ENCODE results near the gene MRPL24. TPM values are rescaled to one million over a fixed set of nuclear protein-coding genes. Genes with fewer than 3 reads are reported as not detected.
A peak's percentile ranks its signal among the peaks of the same experiment; 100 is the strongest.

The MRPL24 gene
- total and polyA plus RNA-seq, 2 of the 4 experiments (the other 2 are of a cell fraction): 68.8 to 99.5 TPM

GRCh38 chr1:156705918-156706656 is 34.8 kb downstream of the MRPL24 start:
- H3K36me3 ChIP-seq (ENCODE audit: control insufficient read depth, insufficient read depth, low read length): no peaks in the 10 kb centered on the region
- peak overlapping the region; percentile 15; the same call in 1 of the 2 replicates for H3K4me3 ChIP-seq (ENCODE audit: insufficient read depth, low read depth, low read length)
- DNase-seq: peak; percentile 34
- POLR2A ChIA-PET (ENCODE audit: unreplicated experiment): no interaction called here
- H3K4me1 ChIP-seq (ENCODE audit: control insufficient read depth, insufficient read depth, low read length): peaks cover 48% of the 10 kb centered on the region
- H3K14ac ChIP-seq (replicated peaks; ENCODE audit: low read depth, low read length): peak overlapping the region; percentile 47; the same call in 1 of the 2 replicates
- 1% methylated on average over 10 of the region's 45 CpGs; no CpG with 5 or more reads in 1 of the 2 experiments for WGBS, 2 experiments (ENCODE audit: extremely low coverage in 2 of 2, insufficient read length in 1 of 2)
- H3K79me1 ChIP-seq (ENCODE audit: low read depth in 1 of 2, low read length in 2 of 2): no peaks in the 10 kb centered on the region
- CTCF ChIA-PET: interaction anchor here (0.6 to 6.9 kb wide), 4 partner anchors 16 to 45 kb away, joined by 3 to 54 read pairs (median 4); partner anchors contain the start of gene HDGF
- no peak overlapping the region for H2BK5ac ChIP-seq (ENCODE audit: low read depth, low read length, poor library complexity, severe bottlenecking)
- BruUV-seq (replicated peaks): no TSS peak
- peak overlapping the region; percentile 73 for H4K5ac ChIP-seq (ENCODE audit: low read depth, low read length)
- intact Hi-C loops (cut with micrococcal nuclease) (loop anchor here (1.0 kb wide), 1 partner anchor 17 kb away; no protein-coding TSS in a partner anchor), in situ Hi-C loops (cut with MboI; ENCODE audit: low sequenced_read_pairs) (no loop called here), dilution Hi-C loops (cut with HindIII; ENCODE audit: low sequenced_read_pairs, unreplicated experiment) (no loop called here)
- H4K91ac ChIP-seq (ENCODE audit: insufficient read depth, low read depth, low read length): peak overlapping the region; percentile 78; the same call in 1 of the 2 replicates
- H2AFZ ChIP-seq (replicated peaks; ENCODE audit: low read length, poor library complexity): peak overlapping the region; percentile 90
- peak overlapping the region; percentile 90 for H2AK9ac ChIP-seq (replicated peaks; ENCODE audit: low read depth, low read length, poor library complexity)
- H3K56ac ChIP-seq (ENCODE audit: extremely low read depth, insufficient read depth, low read length): no peak overlapping the region
- peak overlapping the region; percentile 81 for H3K4ac ChIP-seq (ENCODE audit: low read depth, low read length)
- H3K18ac ChIP-seq (ENCODE audit: low read depth, low read length): peak overlapping the region; percentile 48; the same call in 1 of the 2 replicates
- peak overlapping the region; percentile 80 for H2BK120ac ChIP-seq (ENCODE audit: low read depth, low read length)
- H3K27me3 ChIP-seq (ENCODE audit: control insufficient read depth, insufficient read depth, low read length): peaks cover 5% of the 10 kb centered on the region
- peak overlapping the region; percentile 77 to 88 for H4K8ac ChIP-seq (ENCODE audit: low read depth in 2 of 2, low read length in 2 of 2)
- no peaks in the 10 kb centered on the region for H4K20me1 ChIP-seq (ENCODE audit: insufficient read depth, low read length)
- TF ChIP-seq RAD21 (IDR thresholded peaks at IDR 0.05; ENCODE audit: low read length): peak; percentile 61
- peak; percentile 48 for TF ChIP-seq SMC3 (IDR thresholded peaks at IDR 0.05; ENCODE audit: low read depth, low read length)
- TF ChIP-seq ELK1 (IDR thresholded peaks at IDR 0.05; ENCODE audit: borderline replicate concordance, low read depth, low read length): no peak
- peak; percentile 72; the same call in 1 of the 2 replicates for TF ChIP-seq MAZ (IDR thresholded peaks at IDR 0.05; ENCODE audit: borderline replicate concordance, low read depth, low read length)
- TF ChIP-seq CTCF (conservative IDR thresholded peaks at IDR 0.05; ENCODE audit: low read depth, low read length): peak; percentile 69
- H3K9me1 ChIP-seq (ENCODE audit: insufficient read depth, low read length): peaks cover 3% of the 10 kb centered on the region; the same call in 1 of the 2 replicates
- H2AK5ac ChIP-seq (ENCODE audit: low read depth, low read length): peak overlapping the region; percentile 91
- H3K23ac ChIP-seq (ENCODE audit: low read depth, low read length): no peak overlapping the region
- peak overlapping the region; percentile 83; the same call in 2 of the 3 replicates for H2BK15ac ChIP-seq (ENCODE audit: low read depth, low read length)
- H2BK20ac ChIP-seq (ENCODE audit: low read depth, low read length): peak overlapping the region; percentile 59
- H3K27ac ChIP-seq (ENCODE audit: insufficient read depth, low read length): peak overlapping the region; percentile 10; the same call in 1 of the 2 replicates
- peak; percentile 24 for ATAC-seq (ENCODE audit: low read depth)
- peak overlapping the region; percentile 81 for H3K4me2 ChIP-seq (ENCODE audit: low read depth, low read length)
- peak overlapping the region; percentile 35 for H3K9ac ChIP-seq (ENCODE audit: low read depth, low read length)
- no peaks in the 10 kb centered on the region for H3K9me3 ChIP-seq (ENCODE audit: control insufficient read depth, insufficient read depth, low read length)

All from IMR-90 (cell line).